HCT116 (cell line): ENCODE results near the gene EDN2. TPM values are rescaled to one million over a fixed set of nuclear protein-coding genes. Genes with fewer than 3 reads are reported as not detected.

Source experiments
- ATAC-seq: fragments of 200-7000 bp; cut with Tn5 transposase; 2 replicates; pipeline ENCODE4 v1.9.1; 2020; ENCODE audit warnings: mild to moderate bottlenecking, moderate library complexity
- BruUV-seq: library from RNA; stranded (reverse); fragments of 400-500 nt; replicated peaks from 2 replicates; lab custom pipeline; 2021; lab: Mats Ljungman, UMichigan
- CTCF ChIA-PET: fragments of 300-600 bp; sonication (Branson Sonifier 250); formaldehyde crosslinking; loops from one replicate; lab custom pipeline; 2021; ENCODE audit warnings: antibody characterized with exemption; lab: Charles Lee
- POLR2A ChIA-PET: fragments of 300-600, 350-600 bp; sonication (Branson Sonifier 250); formaldehyde crosslinking; loops from one replicate; lab custom pipeline; 2021; ENCODE audit warnings: antibody characterized with exemption; lab: Charles Lee
- RAD21 ChIA-PET, 2 experiments: fragments of 300-600 bp; sonication (Branson Sonifier 250); formaldehyde crosslinking; loops; one replicate each; lab custom pipeline; 2023; ENCODE audit warnings: low total read pairs in 2 of 2; ENCODE audit not compliant: uncharacterized antibody in 2 of 2, unreplicated experiment in 2 of 2, low non-redundant PET in 1 of 2; lab: Charles Lee
- DNase-seq: peaks from one replicate; pipeline ENCODE4 v3.0.0-alpha.2; 2010; ENCODE audit warnings: low read depth, low spot score
- H2AFZ ChIP-seq: fragments of 200-600 bp; shearing (Covaris generic), sonication (generic); 2 replicates; pipeline ENCODE4 v1.6.1; 2017; ENCODE audit warnings: low read depth, mixed run types, mixed read lengths, antibody characterized with exemption, low read length; ENCODE audit not compliant: poor library complexity, severe bottlenecking
- H3K27ac ChIP-seq: 2 replicates; pipeline ENCODE4 v1.5.1; 2012; ENCODE audit warnings: low read depth, low read length
- H3K27me3 ChIP-seq: fragments of 200-600 bp; sonication (generic); 2 replicates; pipeline ENCODE4 v1.6.1; 2016; ENCODE audit warnings: mixed run types, low read length, mixed read lengths; ENCODE audit not compliant: insufficient read depth
- H3K36me3 ChIP-seq, 2 experiments: fragments of 200-500 bp in 1 of 2; fragments of 200-600 bp in 1 of 2; sonication (Bioruptor generic) in 1 of 2; sonication (generic) in 1 of 2; 2 replicates each; pipeline versions ENCODE4 v1.5.1 to v1.6.1; 2014 to 2016; ENCODE audit warnings: low read length in 2 of 2, inconsistent platforms in 1 of 2, mixed read lengths in 1 of 2, mixed run types in 1 of 2; ENCODE audit not compliant: insufficient read depth in 2 of 2, control insufficient read depth in 1 of 2
- H3K4me1 ChIP-seq, 2 experiments: fragments of 200-600 bp in 1 of 2; sonication (generic) in 1 of 2; 2 replicates each; pipeline versions ENCODE4 v1.5.1 to v1.6.1; 2012 to 2017; ENCODE audit warnings: low read length in 2 of 2, inconsistent platforms in 1 of 2, mild to moderate bottlenecking in 1 of 2, mixed read lengths in 1 of 2, mixed run types in 1 of 2, moderate library complexity in 1 of 2; ENCODE audit not compliant: insufficient read depth in 2 of 2, control insufficient read depth in 1 of 2
- H3K4me2 ChIP-seq: fragments of 200-600 bp; sonication (generic); 2 replicates; pipeline ENCODE4 v1.6.1; 2017; ENCODE audit warnings: mixed run types, low read length, mixed read lengths
- H3K4me3 ChIP-seq, 2 experiments: fragments of 200-600 bp in 1 of 2; sonication (generic) in 1 of 2; replicated peaks in 1 of 2; 2 replicates each; pipeline ENCODE4 v1.5.1; 2011 to 2016; ENCODE audit warnings: low read length in 2 of 2, control low read depth in 1 of 2, low read depth in 1 of 2, mild to moderate bottlenecking in 1 of 2, mixed read lengths in 1 of 2, mixed run types in 1 of 2
- H3K79me2 ChIP-seq: fragments of 200-600 bp; sonication (generic); 2 replicates; pipeline ENCODE4 v1.6.1; 2017; ENCODE audit warnings: mild to moderate bottlenecking, mixed run types, low read length, moderate library complexity, mixed read lengths; ENCODE audit not compliant: insufficient read depth
- H3K9ac ChIP-seq: fragments of 200-600 bp; sonication (generic); 2 replicates; pipeline ENCODE4 v1.6.1; 2016; ENCODE audit warnings: low read length, mixed read lengths
- H3K9me2 ChIP-seq: fragments of 200-600 bp; sonication (generic), shearing (Covaris generic); 2 replicates; pipeline ENCODE4 v1.6.1; 2017; ENCODE audit warnings: mixed run types, mild to moderate bottlenecking, moderate library complexity; ENCODE audit not compliant: insufficient read depth
- H3K9me3 ChIP-seq, 2 experiments: fragments of 200-500 bp in 1 of 2; fragments of 200-600 bp in 1 of 2; sonication (Bioruptor generic) in 1 of 2; sonication (generic) in 1 of 2; 2 replicates each; pipeline ENCODE4 v1.6.1; 2014 to 2017; ENCODE audit warnings: low read length in 2 of 2, mixed read lengths in 2 of 2, inconsistent platforms in 1 of 2, low read depth in 1 of 2, mild to moderate bottlenecking in 1 of 2, mixed run types in 1 of 2, moderate library complexity in 1 of 2; ENCODE audit not compliant: control insufficient read depth in 1 of 2, insufficient read depth in 1 of 2
- H4K20me1 ChIP-seq: fragments of 200-600 bp; sonication (generic), shearing (Covaris generic); 2 replicates; pipeline ENCODE4 v1.6.1; 2017; ENCODE audit warnings: mixed run types, mild to moderate bottlenecking, moderate library complexity; ENCODE audit not compliant: insufficient read depth
- CBX3 ChIP-seq: IDR thresholded peaks from 2 replicates; pipeline ENCODE4 v1.6.1; 2012; ENCODE audit warnings: low read depth
- EGR1 ChIP-seq: IDR thresholded peaks from 2 replicates; pipeline ENCODE4 v1.6.1; 2012; ENCODE audit warnings: low read depth
- ELF1 ChIP-seq: IDR thresholded peaks from 2 replicates; pipeline ENCODE4 v1.6.1; 2012; ENCODE audit warnings: low read depth, borderline replicate concordance
- EZH2 ChIP-seq: fragments of 200-600 bp; sonication (generic); IDR thresholded peaks from 2 replicates; pipeline ENCODE4 v1.6.1; 2017; ENCODE audit warnings: antibody characterized with exemption, mixed run types
- EZH2phosphoT487 ChIP-seq: fragments of 200-600 bp; IDR thresholded peaks from 2 replicates; pipeline ENCODE4 v1.6.1; 2018; ENCODE audit warnings: antibody characterized with exemption, borderline replicate concordance
- FOSL1 ChIP-seq: IDR thresholded peaks from 2 replicates; pipeline ENCODE4 v1.6.1; 2012; ENCODE audit warnings: low read depth
- JUND ChIP-seq: IDR thresholded peaks from 2 replicates; pipeline ENCODE4 v1.6.1; 2012
- POLR2A ChIP-seq: IDR thresholded peaks from 2 replicates; pipeline ENCODE4 v1.7.0; 2011; ENCODE audit warnings: borderline replicate concordance; ENCODE audit not compliant: insufficient read depth, insufficient read length; ENCODE audit errors: extremely low read depth
- POLR2AphosphoS5 ChIP-seq: IDR thresholded peaks from 2 replicates; pipeline ENCODE4 v1.6.1; 2011; ENCODE audit warnings: mild to moderate bottlenecking, low read depth, low read length, moderate library complexity
- SIN3A ChIP-seq: IDR thresholded peaks from 2 replicates; pipeline ENCODE4 v1.6.1; 2012; ENCODE audit warnings: low read depth
- SP1 ChIP-seq: IDR thresholded peaks from 2 replicates; pipeline ENCODE4 v1.6.1; 2012; ENCODE audit warnings: low read depth
- ZFX ChIP-seq: fragments of 450-650 bp; IDR thresholded peaks from 2 replicates; pipeline ENCODE4 v1.6.1; 2017
- ZNF274 ChIP-seq: fragments of 200-500 bp; sonication (Bioruptor generic); IDR thresholded peaks from 2 replicates; pipeline ENCODE4 v1.6.1; 2014; ENCODE audit warnings: mild to moderate bottlenecking, low read depth, low read length, inconsistent platforms
- intact Hi-C: fragments of 100-400 bp; cut with micrococcal nuclease; formaldehyde crosslinking; loops from 2 replicates; pipeline ENCODE4 v1.10.0; 2022
- total RNA-seq: library from RNA; stranded (reverse); gene quantifications from one replicate; pipeline ENCODE4 v1.2.1, GENCODE V29; 2021; ENCODE audit not compliant: unreplicated experiment
- TF ChIP-seq, protein P1 (sequence below): IDR thresholded peaks from 2 replicates; pipeline ENCODE4 v1.6.1; 2012
- TF ChIP-seq, protein P2 (sequence below): IDR thresholded peaks from 2 replicates; pipeline ENCODE4 v1.6.1; 2012
- TF ChIP-seq, protein P3 (sequence below), 3 experiments: fragments of 200-600 bp in 1 of 3; sonication (generic) in 1 of 3; IDR thresholded peaks in 2 of 3; conservative IDR thresholded peaks in 1 of 3; 2 replicates each; pipeline ENCODE4 v1.5.1; 2012 to 2017; ENCODE audit warnings: low read depth in 2 of 3, low read length in 2 of 3, antibody characterized with exemption in 1 of 3, borderline replicate concordance in 1 of 3, control low read depth in 1 of 3, mild to moderate bottlenecking in 1 of 3, mixed read lengths in 1 of 3, mixed run types in 1 of 3, moderate library complexity in 1 of 3; ENCODE audit not compliant: insufficient read depth in 1 of 3
- TF ChIP-seq, protein P4 (sequence below): IDR thresholded peaks from 2 replicates; pipeline ENCODE4 v1.6.1; 2011; ENCODE audit warnings: mild to moderate bottlenecking, low read length, moderate library complexity; ENCODE audit not compliant: insufficient replicate concordance; ENCODE audit errors: extremely low read depth

EDN2 gene
- total RNA-seq, 1 experiment from 2014 or later, result not detected

DNA sequence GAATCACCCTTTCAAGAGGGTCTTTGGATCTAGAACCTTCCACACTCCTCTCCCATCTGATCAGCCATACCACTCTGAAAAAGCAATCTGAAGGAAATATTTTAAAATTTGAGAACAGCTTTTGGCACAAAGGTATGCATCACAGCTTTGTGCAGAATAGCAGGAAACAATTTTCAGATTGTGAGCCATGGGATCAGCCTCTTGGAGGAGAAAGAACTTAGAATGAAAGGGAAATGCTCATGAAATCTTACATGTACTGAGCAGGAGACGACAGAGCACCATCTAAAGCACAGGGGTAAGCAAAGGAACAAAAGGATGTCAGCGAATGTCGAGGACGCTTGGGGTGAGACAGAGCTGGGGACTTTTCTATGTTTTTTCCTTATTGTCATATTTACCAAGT, 54.4 kb downstream of the EDN2 start:
- ChIA-PET POLR2A (no interaction called here), CTCF (interaction anchor here (0.9 to 2.8 kb wide), 3 partner anchors 9 to 107 kb away, joined by 3 to 6 read pairs (median 3); no protein-coding TSS in a partner anchor), RAD21 (no interaction called here)
- Histone ChIP-seq H3K9ac (no peak overlapping the region), H4K20me1 (no peaks in the 10 kb centered on the region), H3K36me3 (no peaks in the 10 kb centered on the region), H3K27me3 (no peaks in the 10 kb centered on the region), H3K4me2 (no peak overlapping the region), H2AFZ (no peak overlapping the region), H3K9me3 (no peaks in the 10 kb centered on the region), H3K79me2 (no peaks in the 10 kb centered on the region), H3K27ac (no peak overlapping the region), H3K4me3 (no peak overlapping the region), H3K4me1 (peaks cover 14 to 20% of the 10 kb centered on the region in 2 experiments), H3K9me2 (no peaks in the 10 kb centered on the region)
- no peak for DNase-seq
- no TSS peak for BruUV-seq
- intact Hi-C loops, result loop anchor here (5.0 kb wide), 1 partner anchor 148 kb away; no protein-coding TSS in a partner anchor
- ATAC-seq, result no peak
- TF ChIP-seq FOSL1, result no peak
- no peak for TF ChIP-seq JUND
- TF ChIP-seq, protein P1, sequence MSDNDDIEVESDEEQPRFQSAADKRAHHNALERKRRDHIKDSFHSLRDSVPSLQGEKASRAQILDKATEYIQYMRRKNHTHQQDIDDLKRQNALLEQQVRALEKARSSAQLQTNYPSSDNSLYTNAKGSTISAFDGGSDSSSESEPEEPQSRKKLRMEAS, result no peak
- TF ChIP-seq ZFX, result no peak
- no peak for TF ChIP-seq SIN3A
- TF ChIP-seq SP1, result no peak
- TF ChIP-seq, protein P2, sequence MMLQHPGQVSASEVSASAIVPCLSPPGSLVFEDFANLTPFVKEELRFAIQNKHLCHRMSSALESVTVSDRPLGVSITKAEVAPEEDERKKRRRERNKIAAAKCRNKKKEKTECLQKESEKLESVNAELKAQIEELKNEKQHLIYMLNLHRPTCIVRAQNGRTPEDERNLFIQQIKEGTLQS, result no peak
- TF ChIP-seq POLR2A, result no peak
- TF ChIP-seq EZH2, result no peak
- TF ChIP-seq, protein P3, sequence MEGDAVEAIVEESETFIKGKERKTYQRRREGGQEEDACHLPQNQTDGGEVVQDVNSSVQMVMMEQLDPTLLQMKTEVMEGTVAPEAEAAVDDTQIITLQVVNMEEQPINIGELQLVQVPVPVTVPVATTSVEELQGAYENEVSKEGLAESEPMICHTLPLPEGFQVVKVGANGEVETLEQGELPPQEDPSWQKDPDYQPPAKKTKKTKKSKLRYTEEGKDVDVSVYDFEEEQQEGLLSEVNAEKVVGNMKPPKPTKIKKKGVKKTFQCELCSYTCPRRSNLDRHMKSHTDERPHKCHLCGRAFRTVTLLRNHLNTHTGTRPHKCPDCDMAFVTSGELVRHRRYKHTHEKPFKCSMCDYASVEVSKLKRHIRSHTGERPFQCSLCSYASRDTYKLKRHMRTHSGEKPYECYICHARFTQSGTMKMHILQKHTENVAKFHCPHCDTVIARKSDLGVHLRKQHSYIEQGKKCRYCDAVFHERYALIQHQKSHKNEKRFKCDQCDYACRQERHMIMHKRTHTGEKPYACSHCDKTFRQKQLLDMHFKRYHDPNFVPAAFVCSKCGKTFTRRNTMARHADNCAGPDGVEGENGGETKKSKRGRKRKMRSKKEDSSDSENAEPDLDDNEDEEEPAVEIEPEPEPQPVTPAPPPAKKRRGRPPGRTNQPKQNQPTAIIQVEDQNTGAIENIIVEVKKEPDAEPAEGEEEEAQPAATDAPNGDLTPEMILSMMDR (IDR thresholded peaks at IDR 0.05 in 2 of 3, conservative IDR thresholded peaks at IDR 0.05 in 1 of 3; ENCODE audit: borderline replicate concordance in 1 of 3, insufficient read depth in 1 of 3, low read depth in 2 of 3, low read length in 2 of 3), result no peak
- no peak for TF ChIP-seq ELF1
- TF ChIP-seq EZH2phosphoT487, result no peak
- TF ChIP-seq, protein P4, sequence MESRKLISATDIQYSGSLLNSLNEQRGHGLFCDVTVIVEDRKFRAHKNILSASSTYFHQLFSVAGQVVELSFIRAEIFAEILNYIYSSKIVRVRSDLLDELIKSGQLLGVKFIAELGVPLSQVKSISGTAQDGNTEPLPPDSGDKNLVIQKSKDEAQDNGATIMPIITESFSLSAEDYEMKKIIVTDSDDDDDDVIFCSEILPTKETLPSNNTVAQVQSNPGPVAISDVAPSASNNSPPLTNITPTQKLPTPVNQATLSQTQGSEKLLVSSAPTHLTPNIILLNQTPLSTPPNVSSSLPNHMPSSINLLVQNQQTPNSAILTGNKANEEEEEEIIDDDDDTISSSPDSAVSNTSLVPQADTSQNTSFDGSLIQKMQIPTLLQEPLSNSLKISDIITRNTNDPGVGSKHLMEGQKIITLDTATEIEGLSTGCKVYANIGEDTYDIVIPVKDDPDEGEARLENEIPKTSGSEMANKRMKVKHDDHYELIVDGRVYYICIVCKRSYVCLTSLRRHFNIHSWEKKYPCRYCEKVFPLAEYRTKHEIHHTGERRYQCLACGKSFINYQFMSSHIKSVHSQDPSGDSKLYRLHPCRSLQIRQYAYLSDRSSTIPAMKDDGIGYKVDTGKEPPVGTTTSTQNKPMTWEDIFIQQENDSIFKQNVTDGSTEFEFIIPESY, result no peak
- no peak for TF ChIP-seq ZNF274
- TF ChIP-seq CBX3, result no peak
- TF ChIP-seq POLR2AphosphoS5, result no peak
- TF ChIP-seq EGR1, result no peak
